SKM-1 (cell line): ENCODE results near the gene IST1.
A peak's percentile ranks its signal among the peaks of the same experiment; 100 is the strongest.
"Not testable (repeated sequence)": the region's sequence is repeated elsewhere in the genome, so short reads cannot be mapped to it uniquely, and the experiment has no call there.

Source experiments
- DNase-seq: peaks from one replicate; lab custom pipeline; 2025; ENCODE audit not compliant: unreplicated experiment; lab: John Stamatoyannopoulos, UW

IST1 gene

GRCh38 chr16:71880176-71880575 lies 15.2 kb upstream of the IST1 start:
- DNase-seq: peak; percentile 66

DNA sequence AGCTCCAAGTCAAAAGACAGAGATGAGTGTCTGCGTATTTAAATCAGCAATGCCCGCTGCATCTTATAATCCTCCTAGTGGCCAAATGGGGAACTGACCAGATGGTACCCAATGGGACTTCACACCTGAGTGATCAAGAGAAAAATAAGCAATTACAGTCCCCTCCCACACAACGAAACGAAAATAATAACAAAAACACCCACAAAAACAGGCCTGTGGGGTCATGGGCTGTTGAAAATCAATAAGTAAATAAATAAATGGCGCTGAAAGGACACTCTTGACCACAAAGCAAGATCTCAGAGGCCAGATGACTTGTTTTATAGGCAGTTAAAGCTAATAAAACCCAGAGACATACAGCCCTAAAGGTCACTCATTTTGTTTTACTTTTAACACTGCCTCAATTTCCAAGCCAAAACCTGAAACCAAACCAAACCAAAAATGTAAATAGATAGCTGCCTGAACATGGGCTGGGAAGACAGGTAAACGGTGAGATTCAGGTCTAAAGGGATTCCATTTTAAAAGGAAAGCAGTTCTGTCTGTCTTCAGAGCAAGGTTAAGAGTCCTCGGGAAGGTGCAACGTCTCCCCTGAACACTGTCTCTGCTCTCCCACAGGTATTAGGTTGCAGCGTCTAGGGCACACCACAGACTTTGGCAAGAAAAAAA lies 12.7 kb upstream of the IST1 start:
- peak; percentile 23 for DNase-seq

DNA sequence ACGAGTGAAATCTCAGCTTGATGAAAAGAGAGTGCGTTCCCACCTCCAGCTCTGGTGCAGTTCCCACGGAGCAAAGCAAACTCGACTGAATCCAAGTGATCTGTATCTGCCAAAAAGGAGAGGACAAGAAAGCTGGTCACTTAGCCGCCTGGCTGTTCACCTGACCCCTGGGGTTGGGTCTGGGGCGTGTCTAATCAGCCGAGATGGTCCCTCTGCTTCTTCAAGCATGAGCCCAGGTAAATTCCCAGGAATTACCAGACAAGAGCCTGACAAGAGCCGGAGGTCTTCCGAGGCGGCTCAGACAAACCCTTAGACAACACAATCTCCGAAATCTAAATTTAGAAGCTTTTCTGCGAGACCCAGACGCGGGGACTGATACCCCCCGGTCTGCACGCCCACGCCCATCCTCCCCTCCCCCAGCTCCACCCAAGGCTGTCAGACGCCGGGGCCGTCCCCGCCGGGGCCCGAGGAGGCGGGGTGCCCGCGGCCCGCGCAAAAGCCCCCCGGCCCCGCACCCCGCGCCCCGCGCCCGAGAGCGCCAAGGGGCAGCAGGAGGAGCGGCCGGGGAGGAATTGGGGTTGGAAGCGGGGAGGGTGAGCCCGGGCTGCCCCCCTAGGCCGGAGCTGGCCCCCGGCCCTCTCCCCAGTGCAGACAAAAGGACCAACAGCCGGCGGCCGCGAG lies 12.0 kb upstream of the IST1 start:
- DNase-seq: no peak

GRCh38 chr16:71883849-71884638 lies 11.3 kb upstream of the IST1 start, which contains the start of gene ZNF821:
ZNF821 (minus strand) TSS chr16:71884182; CDS start chr16:71879946, 4,236 bp downstream.
- no peak for DNase-seq

GRCh38 chr16:71885261-71885650 lies 10.1 kb upstream of the IST1 start:
- DNase-seq: no peak

- no peak for DNase-seq
Measured at GRCh38 chr16:71889147-71889546, 6.2 kb upstream of the IST1 start.

- no peak for DNase-seq
Measured at GRCh38 chr16:71893888-71894228, 1.5 kb upstream of the IST1 start.

GRCh38 chr16:71894229-71894920 lies 956 bp upstream of the IST1 start:
- no peak for DNase-seq

DNA sequence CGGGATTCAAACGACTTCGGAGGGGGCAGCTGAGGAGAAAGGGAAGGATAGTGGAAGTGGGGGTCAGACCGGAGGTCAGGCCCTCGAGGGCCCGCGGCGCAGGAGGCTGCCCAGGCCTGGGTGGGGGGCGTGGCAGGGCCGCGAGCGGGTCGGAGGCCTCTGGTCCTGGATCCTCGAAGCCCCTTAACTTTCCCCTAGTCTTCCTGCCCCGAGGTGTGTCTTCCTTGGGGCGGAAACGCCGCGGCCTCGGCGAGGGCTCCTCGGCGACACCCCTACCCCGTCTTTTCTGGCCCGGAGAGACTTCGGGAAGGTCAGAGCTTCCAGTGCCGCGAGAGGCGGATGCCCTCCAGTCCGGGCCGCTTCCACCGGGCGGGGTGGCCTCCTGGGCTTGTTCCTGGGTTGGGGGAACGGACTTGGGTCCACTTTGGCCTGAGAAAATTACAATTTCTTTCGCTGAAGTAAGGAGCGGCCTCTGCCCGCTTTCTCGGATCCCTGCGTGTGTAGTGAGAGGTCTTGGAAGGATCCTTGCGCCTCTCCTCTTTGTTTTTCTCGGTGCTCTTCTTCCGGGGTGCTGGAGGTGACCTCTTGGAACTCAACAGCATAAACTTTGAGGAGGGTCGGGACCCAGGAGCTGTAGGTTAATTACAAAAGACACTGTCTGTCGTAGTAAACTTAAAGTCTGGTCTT lies 491 bp downstream of the IST1 start:
- DNase-seq: no peak

DNA sequence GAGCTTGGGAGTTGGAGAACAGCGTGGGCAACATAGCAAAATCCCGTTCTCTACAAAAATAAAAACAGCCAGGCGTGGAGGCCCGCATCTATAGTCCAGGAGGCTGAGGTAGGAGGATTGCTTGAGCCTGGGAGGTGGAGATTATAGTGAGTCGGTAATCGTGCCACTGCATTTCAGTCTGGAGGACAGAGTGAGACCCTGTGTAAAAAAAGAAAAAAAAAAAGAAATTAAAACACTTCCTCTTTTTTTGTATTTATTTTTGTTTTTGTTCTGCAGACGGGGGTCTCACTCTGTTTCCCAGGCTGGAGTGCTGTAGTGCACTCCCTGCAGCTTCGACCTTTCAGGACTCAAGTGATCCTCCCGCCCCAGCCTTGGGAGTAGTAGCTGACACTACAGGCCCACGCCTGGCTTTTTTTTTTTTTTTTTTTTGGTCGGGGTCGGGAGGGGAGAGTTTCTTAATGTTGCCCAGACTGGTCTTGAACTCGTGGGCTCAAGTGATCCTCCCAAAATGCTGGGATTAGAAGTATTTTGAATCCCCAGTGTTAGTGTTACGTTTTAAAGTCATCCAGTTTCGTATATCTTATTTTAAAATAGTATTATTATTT lies 1.5 kb downstream of the IST1 start:
- DNase-seq: no peak

DNA sequence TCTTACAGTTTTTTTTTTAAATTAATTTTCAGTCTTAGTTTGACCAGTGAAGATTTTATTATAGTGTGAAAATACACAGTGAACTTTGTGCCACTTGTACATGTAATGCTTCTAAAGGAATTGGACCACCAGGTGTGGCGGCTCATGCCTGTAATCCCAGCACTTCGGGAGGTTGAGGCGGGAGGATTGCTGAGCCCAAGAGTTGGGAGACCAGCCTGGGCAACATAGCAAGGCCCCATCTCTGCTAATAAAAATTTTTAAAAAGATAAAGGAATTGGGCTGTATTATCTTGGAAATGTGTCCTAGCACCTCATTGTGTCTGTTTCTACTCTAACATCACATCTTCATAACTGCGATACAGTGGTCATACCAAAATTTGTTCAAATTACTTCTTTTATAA lies 3.8 kb downstream of the IST1 start:
- no peak for DNase-seq

- DNase-seq: no peak
Measured at GRCh38 chr16:71902656-71903365, 7.5 kb downstream of the IST1 start.

- DNase-seq: no peak
Measured at GRCh38 chr16:71903608-71904007, 8.3 kb downstream of the IST1 start.

GRCh38 chr16:71904239-71904638 lies 8.9 kb downstream of the IST1 start:
- DNase-seq: no peak

GRCh38 chr16:71905765-71906164 lies 10.4 kb downstream of the IST1 start:
- not testable (repeated sequence) for DNase-seq

DNA sequence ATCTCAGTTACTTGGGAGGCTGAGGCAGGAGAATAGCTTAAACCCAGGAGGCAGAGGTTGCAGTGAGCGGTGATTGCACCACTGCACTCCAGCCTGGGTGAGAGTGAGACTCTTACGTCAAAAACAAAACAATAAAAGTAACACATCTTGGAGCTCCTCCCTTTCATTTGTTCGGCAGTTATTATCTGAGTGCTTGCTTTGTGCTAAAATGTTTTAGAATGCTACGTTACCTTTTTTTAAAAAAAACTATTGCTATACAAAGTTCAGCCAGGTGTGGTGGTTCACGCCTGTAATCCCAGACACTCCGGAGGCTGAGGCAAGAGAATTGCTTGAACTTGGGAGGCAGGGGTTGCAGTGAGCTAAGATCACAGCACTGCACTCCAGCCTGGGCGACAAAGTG lies 15.8 kb downstream of the IST1 start:
- no peak for DNase-seq

DNA sequence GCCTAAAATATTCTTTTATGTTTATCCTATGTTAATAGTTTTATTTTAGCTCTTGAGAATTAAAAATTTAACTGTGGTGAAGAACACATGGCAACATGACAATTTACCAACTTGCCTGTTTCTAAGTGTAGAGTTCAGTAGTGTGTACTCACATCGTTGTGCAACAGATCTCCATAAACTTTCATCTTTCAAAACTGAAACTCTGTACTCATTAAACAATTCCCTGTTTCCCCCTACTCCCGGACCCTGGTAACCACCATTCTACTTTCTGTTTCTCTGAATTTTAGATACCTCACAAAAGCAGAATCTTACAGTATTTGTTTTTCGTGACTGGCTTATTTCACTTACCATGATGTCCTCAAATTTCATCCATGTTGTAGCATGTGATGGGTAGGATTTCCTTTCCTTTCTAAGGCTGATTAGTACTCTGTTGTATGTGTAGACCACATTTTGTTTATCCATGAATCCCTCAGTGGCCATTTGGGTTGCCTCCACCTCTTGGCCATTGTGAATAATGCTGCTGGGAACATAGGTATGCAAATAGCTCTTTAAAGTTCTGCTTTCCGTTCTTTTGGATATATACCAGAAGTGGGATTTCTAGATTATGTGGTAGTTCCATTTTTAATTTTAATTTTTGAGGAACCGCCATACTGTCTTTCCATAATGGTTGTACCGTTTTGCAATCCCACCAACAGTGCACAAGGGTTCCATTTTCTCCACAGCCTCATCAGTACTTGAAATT lies 17.4 kb downstream of the IST1 start:
- no peak for DNase-seq

DNA sequence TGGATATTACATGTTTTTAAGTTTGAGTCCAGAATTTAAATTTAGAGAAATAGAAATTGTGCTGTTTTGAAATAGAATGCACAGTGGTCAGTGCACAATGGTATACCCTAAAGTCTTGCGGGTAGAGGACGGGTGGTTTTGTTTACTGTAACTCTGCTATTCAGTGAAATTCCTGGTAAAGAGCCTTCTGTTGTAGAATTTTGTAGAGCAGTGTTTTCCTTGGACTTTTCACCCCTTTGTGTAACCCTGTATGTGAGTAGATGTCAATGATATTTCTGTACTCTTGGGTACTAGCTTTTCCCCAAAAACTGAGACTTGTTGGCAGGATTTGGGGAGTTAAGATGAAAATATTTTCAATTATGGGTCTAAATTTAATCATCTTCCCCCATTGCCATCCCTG lies 19.5 kb downstream of the IST1 start:
- no peak for DNase-seq

GRCh38 chr16:71915350-71915749 lies 20.0 kb downstream of the IST1 start:
- no peak for DNase-seq
